ENCODE results near the gene PPM1F. TPM values are rescaled to one million over a fixed set of nuclear protein-coding genes. Genes with fewer than 3 reads are reported as not detected.

Gene PPM1F
- total RNA-seq, 2 experiments from 2014 or later: 21.7 to 21.9 TPM

DNA sequence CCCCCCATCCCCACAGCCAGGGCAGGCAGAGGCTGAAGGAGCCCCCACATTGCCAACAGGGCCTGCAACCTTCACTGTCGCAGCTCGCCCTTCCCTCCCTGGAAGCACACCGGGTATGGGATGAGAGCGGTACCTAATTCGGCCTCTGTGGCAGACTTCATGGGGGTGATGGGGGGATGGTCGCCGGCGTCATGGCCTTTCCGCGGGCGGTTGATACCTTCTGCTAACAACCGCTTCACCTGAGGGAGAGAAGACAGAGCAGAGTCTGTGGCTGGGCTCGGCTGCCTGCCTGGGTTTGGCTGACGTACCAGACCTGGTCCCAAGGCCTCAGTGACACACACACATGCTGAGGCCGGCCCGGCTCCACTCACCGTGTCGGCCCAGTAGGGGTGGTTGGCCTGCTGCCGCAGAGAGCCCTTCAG is 11.2 kb upstream of the PPM1F start:
- Mint-ChIP-seq H3K9me3 (no peaks in the 10 kb centered on the region), H3K4me1 (ENCODE audit: low read depth) (no peaks in the 10 kb centered on the region)

DNA sequence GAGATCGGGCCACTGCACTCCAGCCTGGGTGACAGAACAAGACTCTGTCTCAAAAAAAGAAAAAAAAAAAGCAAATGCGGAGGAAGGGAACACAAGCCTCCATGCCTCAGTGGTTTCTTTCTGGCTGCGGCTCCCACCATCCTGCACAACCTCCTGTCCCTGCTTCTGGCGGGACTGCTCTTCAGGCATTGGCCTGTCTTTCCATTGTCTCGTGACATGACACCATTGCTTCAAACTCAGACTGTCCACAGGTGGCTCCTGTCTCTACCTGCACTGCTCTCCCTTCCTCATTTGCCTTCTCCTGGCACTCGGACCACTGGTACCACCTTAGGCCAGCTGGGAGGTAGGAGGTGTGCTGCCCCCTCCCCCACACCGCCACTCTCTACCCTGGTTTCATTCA is 10.6 kb upstream of the PPM1F start:
- no peak overlapping the region for H3K4me3 Mint-ChIP-seq
- DNase-seq: no peak
- H3K27ac Mint-ChIP-seq: no peak overlapping the region
- H3K36me3 Mint-ChIP-seq: peaks cover 22% of the 10 kb centered on the region
- no peaks in the 10 kb centered on the region for H3K4me1 Mint-ChIP-seq (ENCODE audit: low read depth)
- intact Hi-C loops (cut with micrococcal nuclease): no loop called here
- CTCF ChIA-PET: interaction anchor here (1.4 to 1.6 kb wide), 2 partner anchors 9 to 25 kb away, joined by 4 read pairs; no protein-coding TSS in a partner anchor
- H3K27me3 Mint-ChIP-seq: no peaks in the 10 kb centered on the region
- H3K9me3 Mint-ChIP-seq: no peaks in the 10 kb centered on the region
- POLR2A ChIA-PET: no interaction called here

More for the DNA sequence above, 11.2 kb upstream of the PPM1F start:
- ChIA-PET CTCF (interaction anchor here (1.4 to 1.6 kb wide), 2 partner anchors 8 to 26 kb away, joined by 4 read pairs; no protein-coding TSS in a partner anchor), POLR2A (no interaction called here)
- Mint-ChIP-seq H3K36me3 (peaks cover 23% of the 10 kb centered on the region), H3K27ac (no peak overlapping the region), H3K4me3 (no peak overlapping the region), H3K27me3 (no peaks in the 10 kb centered on the region)
- intact Hi-C loops (cut with micrococcal nuclease): no loop called here
- no peak for DNase-seq

DNA sequence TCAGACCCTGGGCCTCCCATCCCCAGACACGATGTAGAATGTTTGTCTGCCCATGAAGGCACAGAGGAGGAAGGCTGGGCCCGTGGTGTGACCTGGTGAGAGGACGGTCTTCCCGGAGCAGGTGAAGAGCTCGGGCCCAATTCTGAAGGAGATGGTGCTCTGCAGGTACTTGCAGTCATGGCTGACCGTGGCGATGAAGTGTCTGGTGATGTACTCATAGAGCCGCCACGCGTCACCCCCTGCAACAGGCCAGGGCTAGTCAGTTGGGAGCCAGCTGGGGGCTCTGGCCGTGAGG is 10.0 kb upstream of the PPM1F start:
- CTCF ChIA-PET: interaction anchor here (1.4 to 1.6 kb wide), 2 partner anchors 10 to 25 kb away, joined by 4 read pairs; no protein-coding TSS in a partner anchor
- H3K4me1 Mint-ChIP-seq (ENCODE audit: low read depth): no peaks in the 10 kb centered on the region

DNA sequence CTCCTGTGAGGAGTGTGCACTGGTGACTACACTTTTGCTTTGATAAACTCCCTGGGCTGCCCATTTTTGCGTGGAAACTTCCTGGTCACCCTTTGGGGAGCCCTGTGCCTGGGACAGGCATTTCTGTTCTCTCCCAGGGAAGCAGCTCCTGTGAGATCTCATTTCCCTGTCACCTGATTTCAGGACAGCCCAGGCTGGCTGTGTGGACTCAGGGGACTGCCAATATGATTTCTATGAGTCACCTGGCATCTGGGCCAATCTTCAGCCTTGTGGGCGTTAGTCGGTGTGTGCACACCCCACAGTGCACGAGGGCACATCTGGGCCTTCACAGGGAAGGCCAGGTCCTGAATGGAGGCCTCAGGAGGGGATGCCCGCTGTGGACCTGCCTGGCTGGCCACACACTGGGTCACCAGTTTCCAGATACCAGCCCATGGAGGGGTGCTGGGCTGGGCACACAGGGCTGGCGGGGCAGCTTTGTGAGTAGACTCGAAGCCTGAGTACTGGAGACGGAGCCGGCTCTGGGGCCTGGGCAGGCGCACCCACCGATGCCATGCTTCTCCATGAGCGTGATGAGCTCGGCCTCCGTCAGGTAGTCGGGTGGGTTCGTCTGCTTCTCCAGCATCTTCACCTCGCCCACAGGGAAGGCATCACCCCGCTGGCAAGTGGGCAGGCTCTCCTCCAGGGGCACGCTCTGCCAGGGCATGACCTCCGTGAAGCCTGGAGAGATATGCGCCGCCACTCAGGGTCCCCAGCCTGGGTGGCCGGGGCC is 9.4 kb upstream of the PPM1F start:
- ChIA-PET POLR2A (no interaction called here), CTCF (interaction anchor here (1.6 kb wide), 1 partner anchor 10 kb away, joined by 4 read pairs; no protein-coding TSS in a partner anchor)
- Mint-ChIP-seq H3K9me3 (no peaks in the 10 kb centered on the region), H3K4me3 (no peak overlapping the region), H3K4me1 (ENCODE audit: low read depth) (no peaks in the 10 kb centered on the region), H3K27me3 (no peaks in the 10 kb centered on the region), H3K27ac (no peak overlapping the region), H3K36me3 (peaks cover 16% of the 10 kb centered on the region)
- no peak for DNase-seq
- intact Hi-C loops (cut with micrococcal nuclease): no loop called here

More for the DNA sequence above, 10.0 kb upstream of the PPM1F start:
- Mint-ChIP-seq H3K36me3 (peaks cover 22% of the 10 kb centered on the region), H3K4me3 (no peak overlapping the region), H3K27ac (no peak overlapping the region), H3K27me3 (no peaks in the 10 kb centered on the region), H3K9me3 (no peaks in the 10 kb centered on the region)
- intact Hi-C loops (cut with micrococcal nuclease): no loop called here
- POLR2A ChIA-PET: no interaction called here
- no peak for DNase-seq

DNA sequence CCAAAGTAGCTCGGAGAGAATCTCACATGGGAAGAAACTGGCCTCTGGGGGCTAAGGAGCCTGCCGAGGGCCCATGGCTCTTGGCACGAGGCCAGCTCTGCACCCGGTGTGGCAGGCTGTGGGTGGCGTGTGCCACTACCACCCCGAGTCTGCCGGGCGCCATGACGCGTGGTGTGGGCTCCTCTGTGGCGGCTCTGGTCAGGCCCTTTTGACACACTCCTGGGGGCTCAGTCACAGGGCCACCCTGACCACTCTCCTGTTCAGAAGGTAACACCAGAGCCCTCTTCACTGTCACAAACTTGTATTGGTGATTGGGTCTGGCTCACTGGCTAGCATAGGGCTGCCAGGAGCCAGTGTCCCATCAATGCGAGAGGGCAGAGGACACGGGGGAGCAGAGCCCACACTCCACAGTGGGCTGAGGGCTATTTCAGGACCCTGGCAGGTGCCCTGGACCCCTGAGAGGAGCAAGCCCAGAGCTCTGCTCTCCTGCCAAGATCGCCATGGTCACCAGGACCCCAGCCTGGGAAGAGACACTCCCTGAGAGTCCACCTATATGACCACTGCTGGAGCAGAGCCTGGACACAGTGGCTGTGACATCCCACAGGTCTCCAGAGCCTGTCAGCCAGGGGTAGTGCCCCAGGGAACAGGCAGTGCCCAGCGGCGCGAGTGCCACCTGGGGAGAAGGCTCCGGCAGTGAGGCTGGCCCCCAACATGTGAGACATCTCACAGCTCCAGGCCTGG is 8.6 kb upstream of the PPM1F start:
- DNase-seq: no peak
- Mint-ChIP-seq H3K4me1 (ENCODE audit: low read depth) (no peaks in the 10 kb centered on the region), H3K27ac (no peak overlapping the region), H3K36me3 (peaks cover 12% of the 10 kb centered on the region), H3K27me3 (no peaks in the 10 kb centered on the region), H3K9me3 (no peaks in the 10 kb centered on the region), H3K4me3 (no peak overlapping the region)
- ChIA-PET POLR2A (no interaction called here), CTCF (interaction anchor here (1.6 kb wide), 1 partner anchor 11 kb away, joined by 4 read pairs; no protein-coding TSS in a partner anchor)
- intact Hi-C loops (cut with micrococcal nuclease): no loop called here

DNA sequence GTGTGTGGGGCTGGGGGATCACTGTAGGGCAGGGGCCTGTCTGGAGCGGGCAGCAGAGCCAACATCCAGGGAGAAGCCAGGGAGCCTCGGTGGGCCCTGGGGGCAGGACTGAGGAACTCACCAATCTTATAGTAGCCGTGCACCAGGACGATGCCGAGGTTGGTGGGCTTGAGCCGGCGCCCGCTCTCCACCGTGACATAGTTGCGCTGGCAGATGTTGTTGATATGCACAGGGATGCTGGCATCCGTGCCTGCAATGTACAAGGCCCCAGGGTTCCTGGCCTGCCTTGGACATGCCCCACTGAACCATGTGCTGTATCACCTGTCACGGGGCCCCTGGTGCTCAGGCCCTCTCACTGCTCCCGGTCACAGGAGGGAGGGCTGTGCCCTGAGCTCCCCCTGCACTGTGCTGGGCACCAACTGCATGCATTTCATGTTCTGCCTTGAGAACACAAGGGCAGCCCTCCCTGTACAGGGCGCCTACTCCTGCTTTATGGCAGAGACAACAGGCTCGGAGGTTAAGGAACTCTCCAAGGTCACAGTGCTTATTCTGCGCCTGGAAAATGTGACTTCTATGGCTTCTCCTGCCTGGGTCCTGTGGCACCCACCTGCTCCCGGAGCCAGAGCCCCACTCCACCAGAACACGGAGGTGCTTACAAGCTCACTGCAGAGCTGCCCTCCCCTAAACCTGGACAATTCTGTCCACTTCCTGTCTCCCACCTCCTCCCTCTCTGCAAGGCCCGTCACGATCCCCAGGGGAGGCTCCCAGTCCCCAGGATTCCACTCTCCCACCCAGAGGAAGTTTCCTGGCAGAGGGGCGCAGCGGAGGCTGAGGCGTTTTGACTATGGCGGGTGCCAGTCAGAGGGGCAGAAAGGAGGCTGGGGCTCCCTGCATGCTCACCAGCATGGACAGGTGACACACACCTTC is 7.8 kb upstream of the PPM1F start:
- Mint-ChIP-seq H3K9me3 (no peaks in the 10 kb centered on the region), H3K27me3 (no peaks in the 10 kb centered on the region), H3K27ac (no peak overlapping the region), H3K36me3 (peaks cover 12% of the 10 kb centered on the region), H3K4me3 (no peak overlapping the region), H3K4me1 (ENCODE audit: low read depth) (no peaks in the 10 kb centered on the region)
- no peak for DNase-seq
- intact Hi-C loops (cut with micrococcal nuclease): no loop called here
- CTCF ChIA-PET: interaction anchor here (1.6 kb wide), 1 partner anchor 12 kb away, joined by 4 read pairs; no protein-coding TSS in a partner anchor
- POLR2A ChIA-PET: no interaction called here

DNA sequence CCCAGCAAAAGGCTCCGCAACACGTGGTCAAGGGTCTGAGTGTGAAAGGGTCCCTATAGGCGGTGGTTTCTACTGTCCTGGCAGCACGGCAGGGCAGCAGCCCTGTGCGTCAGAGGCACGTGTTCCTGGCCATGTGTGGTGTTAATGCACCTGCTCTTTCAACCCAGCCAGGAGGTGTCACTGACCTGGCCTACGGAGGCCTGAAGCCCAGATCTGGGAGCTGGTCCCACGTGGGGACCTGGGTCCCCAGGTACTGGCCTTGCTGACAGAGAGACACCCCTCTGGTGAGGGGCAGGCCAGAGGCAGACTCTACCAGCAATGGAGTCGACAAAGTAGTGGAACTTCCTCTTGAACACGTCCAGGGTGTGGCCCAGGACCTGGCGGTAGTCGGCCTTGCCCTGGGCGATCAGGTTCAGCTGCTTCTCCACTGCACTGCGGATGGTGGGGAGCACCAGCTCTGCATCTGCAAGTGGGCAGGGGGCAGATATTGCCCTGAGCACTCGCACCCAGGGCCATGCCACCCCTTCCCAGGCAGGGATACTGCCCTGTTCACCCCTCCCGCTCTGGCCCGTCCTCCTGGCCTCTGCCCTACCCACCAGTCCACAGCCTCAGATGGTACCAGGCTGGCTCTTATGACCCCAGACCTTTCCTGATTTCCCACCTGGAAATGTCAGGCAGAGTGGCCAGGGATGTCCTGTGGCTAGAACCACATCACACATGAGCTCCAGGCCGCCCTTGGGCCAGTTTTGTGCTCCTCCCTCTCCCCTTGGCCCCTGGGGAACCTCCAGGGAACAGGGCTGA is 6.8 kb upstream of the PPM1F start:
- no peaks in the 10 kb centered on the region for H3K27me3 Mint-ChIP-seq
- H3K27ac Mint-ChIP-seq: no peak overlapping the region
- peaks cover 9% of the 10 kb centered on the region for H3K36me3 Mint-ChIP-seq
- H3K9me3 Mint-ChIP-seq: no peaks in the 10 kb centered on the region
- DNase-seq: no peak
- H3K4me3 Mint-ChIP-seq: no peak overlapping the region
- intact Hi-C loops (cut with micrococcal nuclease): no loop called here
- H3K4me1 Mint-ChIP-seq (ENCODE audit: low read depth): no peaks in the 10 kb centered on the region
- ChIA-PET POLR2A (no interaction called here), CTCF (no interaction called here)

DNA sequence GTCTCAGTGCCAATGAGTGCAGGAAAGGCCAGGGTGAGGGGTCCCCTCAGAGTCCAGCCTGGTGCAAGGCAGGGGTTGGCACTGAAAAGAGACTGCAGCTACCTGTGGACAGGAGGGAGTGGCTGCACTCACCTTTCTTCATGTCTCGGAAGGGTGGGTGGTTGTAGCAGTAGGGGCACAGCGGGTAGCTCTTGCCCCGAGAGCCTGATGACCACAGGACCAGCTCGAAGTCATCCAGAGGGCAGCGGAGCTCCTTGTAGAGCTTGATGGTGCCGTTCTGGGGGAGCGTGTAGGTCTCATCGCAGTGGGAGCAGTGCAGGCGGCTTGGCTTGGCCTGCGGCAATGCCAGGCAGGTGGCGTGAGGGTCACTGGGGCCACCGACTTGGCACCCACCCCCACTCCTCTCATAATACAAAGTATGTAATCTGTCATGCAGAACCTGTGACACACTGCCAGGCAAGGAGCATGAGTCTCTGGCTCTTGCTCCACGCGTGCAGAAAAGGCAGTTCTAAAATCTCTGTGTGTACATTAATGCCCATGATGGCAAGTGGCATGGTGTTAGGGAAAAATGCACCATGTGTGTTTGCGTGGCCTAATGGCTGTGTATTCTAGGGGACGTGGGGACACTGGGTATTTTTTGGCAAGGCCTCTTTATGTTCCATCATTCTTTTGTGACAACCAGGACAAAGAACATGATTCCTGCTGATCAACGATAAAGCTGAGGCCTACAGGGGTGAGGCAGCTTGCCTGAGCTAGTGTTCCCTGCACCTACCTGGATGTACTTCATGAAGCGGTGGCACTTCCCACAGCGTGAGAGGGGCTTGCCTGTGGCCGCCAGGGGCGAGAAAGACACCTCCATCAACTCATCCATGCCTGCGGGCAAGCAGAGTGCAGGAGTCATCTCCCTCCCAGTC is 6.0 kb upstream of the PPM1F start:
- Mint-ChIP-seq H3K4me1 (ENCODE audit: low read depth) (no peaks in the 10 kb centered on the region), H3K4me3 (no peak overlapping the region), H3K27me3 (no peaks in the 10 kb centered on the region), H3K27ac (no peak overlapping the region), H3K36me3 (peaks cover 9% of the 10 kb centered on the region), H3K9me3 (no peaks in the 10 kb centered on the region)
- intact Hi-C loops (cut with micrococcal nuclease): no loop called here
- ChIA-PET POLR2A (interaction anchor here (0.5 kb wide), 1 partner anchor 16 kb away, joined by 3 read pairs; no protein-coding TSS in a partner anchor), CTCF (interaction anchor here (1.1 kb wide), 1 partner anchor 20 kb away, joined by 3 read pairs; no protein-coding TSS in a partner anchor)
- DNase-seq: no peak

DNA sequence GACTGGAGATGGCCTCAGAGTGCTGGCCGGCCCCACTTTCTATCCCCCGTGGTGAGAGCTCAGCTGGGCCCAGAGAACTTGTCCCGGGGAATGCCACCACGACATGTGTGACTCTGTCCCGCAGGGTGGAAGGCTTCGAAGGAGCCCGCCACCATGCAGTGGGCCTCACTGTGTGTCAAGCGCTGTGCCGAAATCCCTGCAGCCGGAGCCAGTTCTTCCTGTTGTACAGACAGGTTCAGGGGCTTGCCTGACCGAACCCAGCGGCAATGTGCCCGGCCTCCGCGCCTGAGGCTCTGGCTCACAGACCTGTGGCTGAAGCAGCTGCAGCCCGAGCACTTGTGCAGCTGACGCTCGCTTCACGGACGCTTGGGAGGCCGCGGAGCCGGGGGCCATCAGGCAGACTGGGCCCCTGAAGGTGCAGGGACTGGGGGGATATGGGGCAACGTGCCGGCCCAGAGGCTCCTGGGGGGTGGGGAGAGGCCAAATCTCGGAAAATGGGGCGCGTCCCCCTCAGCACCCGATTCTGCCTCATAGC is 650 bp downstream of the PPM1F start:
- intact Hi-C loops (cut with micrococcal nuclease): loop anchor here (2.0 to 5.0 kb wide), 3 partner anchors 13 to 239 kb away; partner anchors contain the start of gene MAPK1
- CTCF ChIA-PET: interaction anchor here (0.6 to 6.7 kb wide), 36 partner anchors 7 to 311 kb away, joined by 3 to 140 read pairs (median 4); partner anchors contain the start of genes TOP3B and YPEL1
- Mint-ChIP-seq H3K27ac (no peak overlapping the region), H3K4me1 (ENCODE audit: low read depth) (peaks cover 10% of the 10 kb centered on the region), H3K9me3 (no peaks in the 10 kb centered on the region), H3K4me3 (peak overlapping the region; percentile 83), H3K36me3 (peaks cover 2% of the 10 kb centered on the region), H3K27me3 (no peaks in the 10 kb centered on the region)
- POLR2A ChIA-PET: interaction anchor here (1.0 kb wide), 2 partner anchors 10 to 244 kb away, joined by 3 read pairs; no protein-coding TSS in a partner anchor
- peak; percentile 22 for DNase-seq

DNA sequence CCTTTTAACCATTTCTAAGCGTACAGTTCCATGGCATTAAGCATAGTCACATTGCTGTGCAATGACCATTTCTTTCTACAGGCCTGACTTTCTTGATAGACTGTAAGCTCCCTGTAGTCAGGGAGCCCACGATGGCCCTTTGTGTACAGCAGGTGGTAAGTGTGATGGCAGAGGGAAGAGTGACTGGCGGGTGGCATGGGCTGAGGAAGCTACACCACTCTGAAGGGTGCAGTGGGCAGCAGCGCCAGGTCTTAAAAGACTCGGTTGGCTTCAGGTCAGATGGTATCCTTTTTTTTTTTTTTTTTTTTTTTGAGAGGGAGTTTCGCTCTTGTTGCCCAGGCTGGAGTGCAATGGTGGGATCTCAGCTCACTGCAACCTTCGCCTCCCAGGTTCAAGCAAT is 1.6 kb downstream of the PPM1F start:
- no peak for DNase-seq
- Mint-ChIP-seq H3K36me3 (peaks cover 2% of the 10 kb centered on the region), H3K27ac (no peak overlapping the region), H3K4me1 (ENCODE audit: low read depth) (peaks cover 10% of the 10 kb centered on the region), H3K9me3 (no peaks in the 10 kb centered on the region), H3K4me3 (peak overlapping the region; percentile 14), H3K27me3 (no peaks in the 10 kb centered on the region)
- CTCF ChIA-PET: interaction anchor here (2.6 to 6.7 kb wide), 2 partner anchors 13 to 21 kb away, joined by 20 to 140 read pairs; no protein-coding TSS in a partner anchor
- POLR2A ChIA-PET: no interaction called here
- intact Hi-C loops (cut with micrococcal nuclease): loop anchor here (5.0 kb wide), 1 partner anchor 84 kb away; the partner anchor contains the start of gene MAPK1
